AG20443 (cell line): ENCODE data around the gene TMEM120A.

Source experiments
- DNase-seq: peaks from one replicate; pipeline ENCODE4 v3.0.0; 2012; ENCODE audit warnings: low spot score, mixed read lengths

The TMEM120A gene

GRCh38 chr7:75980430-75981202, 13.8 kb downstream of the TMEM120A start:
- DNase-seq: no peak

GRCh38 chr7:75979759-75980429, 14.5 kb downstream of the TMEM120A start:
- no peak for DNase-seq

GRCh38 chr7:75977743-75978142, 16.7 kb downstream of the TMEM120A start:
- DNase-seq: no peak

GRCh38 chr7:75971961-75972763, 22.2 kb downstream of the TMEM120A start:
- DNase-seq: peak; percentile 55

- DNase-seq: peak; percentile 3
Observed at GRCh38 chr7:75971309-75971960, 23.0 kb downstream of the TMEM120A start.

GRCh38 chr7:75969704-75970498, 24.5 kb downstream of the TMEM120A start:
- no peak for DNase-seq

- DNase-seq: peak; percentile 63
Observed at GRCh38 chr7:75969182-75969581, 25.2 kb downstream of the TMEM120A start.

- peak; percentile 5 for DNase-seq
Observed at GRCh38 chr7:75968561-75969001, 25.8 kb downstream of the TMEM120A start.

- no peak for DNase-seq
Observed at GRCh38 chr7:75968012-75968411, 26.4 kb downstream of the TMEM120A start.

- peak; percentile 20 for DNase-seq
Observed at GRCh38 chr7:75967487-75967997, 26.9 kb downstream of the TMEM120A start.

- DNase-seq: peak; percentile 7
Observed at GRCh38 chr7:75967055-75967454, 27.3 kb downstream of the TMEM120A start.

GRCh38 chr7:75966190-75966961, 28.0 kb downstream of the TMEM120A start:
- peak; percentile 85 for DNase-seq

GRCh38 chr7:75965617-75966016, 28.8 kb downstream of the TMEM120A start:
- no peak for DNase-seq

- no peak for DNase-seq
Observed at GRCh38 chr7:75963381-75963995, 30.9 kb downstream of the TMEM120A start.

- peak; percentile 84 for DNase-seq
Observed at GRCh38 chr7:75962607-75963380, 31.6 kb downstream of the TMEM120A start.

GRCh38 chr7:75961218-75961617, 33.2 kb downstream of the TMEM120A start:
- no peak for DNase-seq

- DNase-seq: no peak
Observed at GRCh38 chr7:75960372-75960771, 34.0 kb downstream of the TMEM120A start.

- DNase-seq: no peak
Observed at GRCh38 chr7:75958802-75959543, 35.4 kb downstream of the TMEM120A start.
